Activated CD4-positive, alpha-beta T cell treated with anti-CD3 and anti-CD28 coated beads, Interleukin-2, amount 10 ng/mL, durations not matched to agents 24 days and 14 days (primary cell): Measurements from ENCODE around the gene SHISAL2A. TPM values are rescaled to one million over a fixed set of nuclear protein-coding genes. Genes with fewer than 3 reads are reported as not detected.

ENCODE experiments used
- DNase-seq: peaks from one replicate; pipeline ENCODE4 v3.0.0; 2022
- H3K27ac Mint-ChIP-seq: one replicate; pipeline ENCODE4 v1.8.0; 2022; ENCODE audit warnings: mild to moderate bottlenecking, mixed read lengths
- H3K27me3 Mint-ChIP-seq: one replicate; pipeline ENCODE4 v1.8.0; 2022; ENCODE audit warnings: mixed read lengths
- H3K36me3 Mint-ChIP-seq: one replicate; pipeline ENCODE4 v1.8.0; 2022; ENCODE audit warnings: low read depth, mild to moderate bottlenecking, mixed read lengths
- H3K4me1 Mint-ChIP-seq: one replicate; pipeline ENCODE4 v1.8.0; 2021; ENCODE audit warnings: mixed read lengths
- H3K4me3 Mint-ChIP-seq: one replicate; pipeline ENCODE4 v1.8.0; 2022; ENCODE audit warnings: mild to moderate bottlenecking, moderate library complexity, mixed read lengths
- H3K9me3 Mint-ChIP-seq: one replicate; pipeline ENCODE4 v1.8.0; 2021; ENCODE audit warnings: mixed read lengths
- intact Hi-C: fragments of 100-400 bp; cut with micrococcal nuclease; formaldehyde crosslinking; loops from one replicate; pipeline ENCODE4 v1.15.1; 2023
- total RNA-seq: library from RNA; stranded (reverse); gene quantifications from 2 replicates; pipeline ENCODE4 v1.2.3, GENCODE V29; 2022

The SHISAL2A gene
- total RNA-seq, 1 donor from 2014 or later, result 4.8 TPM

DNA sequence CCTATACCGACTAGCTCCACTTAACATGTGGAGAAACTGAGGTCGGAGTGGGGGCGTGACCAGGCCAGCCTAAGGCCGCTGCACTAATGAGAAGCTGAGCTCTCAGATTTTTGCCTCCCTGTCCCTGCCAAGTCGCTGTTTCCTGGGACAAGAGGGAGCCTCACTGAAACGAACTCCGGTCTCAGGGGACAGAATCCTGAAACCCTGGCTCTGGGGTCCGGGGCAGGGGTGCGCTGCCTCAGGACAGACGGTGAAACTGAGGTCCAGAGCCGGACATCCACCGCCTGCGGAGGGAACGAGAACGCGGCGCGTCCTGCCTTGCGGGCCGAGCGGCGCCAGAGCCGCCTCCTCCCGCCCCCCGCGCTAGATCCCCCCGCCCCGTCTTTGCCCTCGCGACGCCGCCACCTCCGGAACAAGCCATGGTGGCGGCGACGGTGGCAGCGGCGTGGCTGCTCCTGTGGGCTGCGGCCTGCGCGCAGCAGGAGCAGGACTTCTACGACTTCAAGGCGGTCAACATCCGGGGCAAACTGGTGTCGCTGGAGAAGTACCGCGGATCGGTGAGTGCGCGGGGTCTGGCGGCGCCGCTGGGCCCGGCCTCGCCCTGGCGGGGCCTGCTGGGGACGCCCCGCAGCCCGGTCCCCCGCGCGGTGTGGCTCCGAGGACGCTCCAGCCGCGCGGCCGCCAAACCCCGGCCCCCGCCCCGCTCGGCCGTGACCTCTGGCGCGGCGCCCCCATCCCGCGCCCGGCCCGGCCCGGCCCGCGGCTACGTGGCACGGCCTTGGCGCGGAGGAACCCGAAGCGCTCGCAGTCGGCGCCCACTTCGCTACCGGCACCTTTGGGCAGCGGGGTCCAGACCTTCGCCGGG, 30.7 kb upstream of the SHISAL2A start, which contains the start of gene GPX7:
GPX7 (plus strand) TSS at position 381 of the 865 bp plus-strand sequence; CDS start at position 420, 39 bp downstream.
- Mint-ChIP-seq H3K27ac (peak within 1 kb of the TSS; percentile 87), H3K9me3 (no peaks in the 10 kb centered on the region), H3K36me3 (peaks cover 26% of the 10 kb centered on the region), H3K4me3 (peak within 1 kb of the TSS; percentile 84), H3K27me3 (no peaks in the 10 kb centered on the region), H3K4me1 (peaks cover 37% of the 10 kb centered on the region)
- intact Hi-C loops, result loop anchor here (1.0 to 2.0 kb wide), 4 partner anchors 35 to 545 kb away; partner anchors contain the start of genes BTF3L4, CC2D1B and TUT4
- peak; percentile 91 for DNase-seq

DNA sequence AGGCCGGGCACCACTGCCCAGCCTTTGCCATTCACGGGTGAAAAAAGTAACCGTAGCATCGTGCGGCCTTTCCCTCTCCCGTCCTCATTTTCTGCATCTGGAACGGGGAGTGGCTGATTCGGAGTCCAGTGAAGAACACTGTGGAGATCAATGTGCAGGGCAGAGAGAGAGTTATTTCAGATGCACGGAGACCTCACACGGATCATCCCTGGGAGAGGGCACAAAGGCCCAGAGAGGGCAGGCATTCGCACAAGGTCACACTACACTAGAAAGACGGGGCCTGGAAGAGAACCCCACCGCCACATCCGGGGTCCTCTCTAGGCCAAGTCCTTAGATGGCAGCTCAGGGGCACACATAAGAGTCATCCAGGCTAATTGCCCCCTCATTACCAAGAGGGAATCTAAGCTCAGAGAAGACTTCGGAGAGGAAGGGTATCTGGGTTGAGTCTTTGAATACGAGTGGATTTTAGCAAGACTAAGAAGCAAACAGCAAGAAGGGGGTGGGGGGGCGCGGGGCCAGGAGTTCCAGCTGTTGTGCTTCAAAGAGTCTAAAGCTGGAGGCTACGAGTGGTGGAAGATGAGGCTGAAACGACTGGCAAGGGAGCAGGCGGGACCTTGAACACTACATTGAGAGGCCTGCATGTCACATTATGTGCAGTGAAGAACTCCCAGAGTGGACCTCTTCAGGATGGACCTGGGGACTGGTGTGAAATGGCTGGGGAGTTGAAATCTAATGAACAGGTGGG, 29.9 kb upstream of the SHISAL2A start:
- H3K27ac Mint-ChIP-seq, result peak overlapping the region; percentile 87

DNA sequence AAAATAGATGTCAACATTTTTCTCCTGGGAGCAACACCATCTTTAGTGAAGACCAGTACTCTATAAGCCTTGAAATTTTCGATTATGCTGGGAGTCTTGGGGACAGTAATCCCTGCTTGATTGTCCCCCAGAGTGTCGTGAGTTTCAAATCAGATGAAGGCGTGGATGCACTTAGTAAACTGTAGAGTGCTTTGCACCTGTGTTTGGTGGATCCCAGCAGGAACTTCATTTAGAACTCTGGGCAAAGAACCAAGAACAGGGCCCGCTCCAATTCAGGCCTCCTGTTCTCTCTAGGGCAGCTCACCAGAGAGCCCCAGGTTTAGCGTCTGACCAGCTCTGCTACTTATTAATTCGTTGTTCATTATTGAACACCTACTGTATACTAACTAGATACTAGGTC, 29.3 kb upstream of the SHISAL2A start:
- peaks cover 37% of the 10 kb centered on the region for H3K36me3 Mint-ChIP-seq
- intact Hi-C loops, result loop anchor here (2.0 kb wide), 2 partner anchors 33 to 547 kb away; partner anchors contain the start of gene BTF3L4
- no peaks in the 10 kb centered on the region for H3K27me3 Mint-ChIP-seq
- H3K4me1 Mint-ChIP-seq, result peaks cover 37% of the 10 kb centered on the region
- peak overlapping the region; percentile 84 for H3K4me3 Mint-ChIP-seq
- no peaks in the 10 kb centered on the region for H3K9me3 Mint-ChIP-seq
- no peak for DNase-seq
- H3K27ac Mint-ChIP-seq, result peak overlapping the region; percentile 87

More for the DNA sequence above, 29.9 kb upstream of the SHISAL2A start:
- intact Hi-C loops, result loop anchor here (1.0 to 2.0 kb wide), 4 partner anchors 34 to 546 kb away; partner anchors contain the start of genes BTF3L4, CC2D1B and TUT4
- Mint-ChIP-seq H3K9me3 (no peaks in the 10 kb centered on the region), H3K36me3 (peaks cover 33% of the 10 kb centered on the region), H3K4me1 (peaks cover 37% of the 10 kb centered on the region), H3K27me3 (no peaks in the 10 kb centered on the region), H3K4me3 (peak overlapping the region; percentile 84)
- peak; percentile 73 for DNase-seq

DNA sequence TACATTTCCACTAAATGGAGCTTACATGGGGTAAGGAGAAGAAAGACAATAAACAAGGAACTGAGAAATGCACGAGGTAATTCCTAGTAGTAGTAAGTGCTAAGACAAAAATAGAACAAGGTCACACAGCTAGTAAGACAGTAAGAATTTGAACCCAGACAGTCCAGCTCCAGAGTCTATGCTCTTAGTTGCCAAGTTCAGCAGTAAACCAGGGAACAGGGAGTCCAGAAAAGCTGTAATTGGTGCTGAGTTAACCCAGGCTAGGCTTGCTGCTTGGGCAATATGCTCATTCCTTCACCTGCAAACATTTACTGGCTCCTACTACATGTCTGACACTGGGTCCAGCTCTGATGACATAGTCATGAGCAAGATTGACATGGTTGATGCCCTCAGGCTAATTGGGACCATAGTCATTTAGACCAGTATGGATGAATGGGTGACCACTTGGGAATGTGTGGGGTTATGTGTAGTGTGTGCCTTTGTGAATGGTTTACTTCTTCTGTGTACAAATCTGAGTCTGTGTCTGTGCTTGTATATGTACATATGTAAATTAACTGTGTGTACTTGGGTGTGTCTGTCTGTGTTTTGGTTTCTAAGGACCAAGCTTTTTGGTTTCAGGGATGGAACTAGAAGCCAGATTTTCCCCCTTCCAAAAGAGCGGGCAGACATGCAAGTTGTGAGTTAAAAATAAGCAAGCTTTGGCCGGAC, 28.8 kb upstream of the SHISAL2A start:
- Mint-ChIP-seq H3K27ac (peak overlapping the region; percentile 87), H3K36me3 (peaks cover 38% of the 10 kb centered on the region), H3K27me3 (no peaks in the 10 kb centered on the region), H3K4me1 (peaks cover 37% of the 10 kb centered on the region), H3K9me3 (no peaks in the 10 kb centered on the region), H3K4me3 (peak overlapping the region; percentile 84)
- DNase-seq, result no peak
- intact Hi-C loops, result no loop called here

DNA sequence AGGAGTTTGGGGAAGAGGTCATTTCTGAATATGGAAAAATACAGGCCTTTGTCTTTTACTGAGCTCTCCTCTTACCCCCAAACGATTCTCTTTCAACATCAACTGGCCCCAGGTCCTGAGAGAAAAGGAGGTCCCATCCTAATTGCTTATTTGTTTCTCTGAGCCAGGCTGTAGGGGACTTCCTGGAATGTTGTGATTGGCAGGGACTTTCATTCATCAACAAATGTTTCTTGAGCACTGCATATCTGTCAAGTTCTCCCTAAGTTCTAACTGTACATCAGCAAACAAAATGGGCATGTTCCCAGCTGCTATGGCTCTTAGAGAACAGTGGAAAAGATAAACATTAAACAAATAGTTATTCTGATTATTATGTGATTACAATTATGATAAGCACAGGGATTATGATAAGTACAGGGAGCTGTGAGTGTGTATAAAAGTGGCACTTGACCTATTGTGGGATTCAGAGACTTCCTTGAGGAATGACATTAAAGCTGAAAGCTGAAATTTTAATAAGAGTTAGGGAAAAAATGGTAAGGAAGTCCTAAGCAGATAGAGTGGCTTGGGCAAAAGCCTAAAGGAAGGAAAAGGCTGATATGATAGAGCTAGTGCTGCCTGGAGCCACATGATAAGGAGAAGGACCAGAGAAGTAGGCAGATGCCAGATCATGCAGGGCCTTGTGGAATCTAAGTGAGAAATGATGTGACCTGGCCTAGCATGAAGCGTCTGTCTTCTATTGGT, 19.2 kb upstream of the SHISAL2A start:
- Mint-ChIP-seq H3K36me3 (peaks cover 13% of the 10 kb centered on the region), H3K27me3 (no peaks in the 10 kb centered on the region), H3K4me3 (no peak overlapping the region), H3K27ac (no peak overlapping the region), H3K9me3 (no peaks in the 10 kb centered on the region), H3K4me1 (peaks cover 11% of the 10 kb centered on the region)
- no peak for DNase-seq
- intact Hi-C loops, result no loop called here

DNA sequence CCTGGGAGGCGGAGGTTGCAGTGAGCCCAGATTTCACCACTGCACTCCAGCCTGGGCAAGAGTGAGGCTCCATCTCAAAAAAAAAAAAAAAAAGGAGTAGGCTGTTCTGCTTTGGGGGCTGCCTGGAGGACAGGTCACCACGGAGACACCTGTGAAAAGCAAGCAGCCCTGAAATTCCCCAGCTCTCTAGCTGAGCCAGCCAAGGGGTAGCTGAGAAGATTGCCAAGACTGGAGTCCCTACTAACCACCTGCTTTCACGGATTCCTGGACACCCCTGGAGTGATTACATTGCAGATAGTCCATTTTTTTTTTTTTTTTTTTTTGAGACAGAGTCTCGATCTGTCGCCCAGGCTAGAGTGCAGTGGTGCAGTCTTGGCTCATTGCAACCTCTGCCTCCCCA, 18.3 kb upstream of the SHISAL2A start:
- Mint-ChIP-seq H3K4me1 (peaks cover 11% of the 10 kb centered on the region), H3K27ac (no peak overlapping the region), H3K4me3 (no peak overlapping the region), H3K9me3 (no peaks in the 10 kb centered on the region), H3K27me3 (no peaks in the 10 kb centered on the region), H3K36me3 (peaks cover 15% of the 10 kb centered on the region)
- intact Hi-C loops, result no loop called here
- no peak for DNase-seq

DNA sequence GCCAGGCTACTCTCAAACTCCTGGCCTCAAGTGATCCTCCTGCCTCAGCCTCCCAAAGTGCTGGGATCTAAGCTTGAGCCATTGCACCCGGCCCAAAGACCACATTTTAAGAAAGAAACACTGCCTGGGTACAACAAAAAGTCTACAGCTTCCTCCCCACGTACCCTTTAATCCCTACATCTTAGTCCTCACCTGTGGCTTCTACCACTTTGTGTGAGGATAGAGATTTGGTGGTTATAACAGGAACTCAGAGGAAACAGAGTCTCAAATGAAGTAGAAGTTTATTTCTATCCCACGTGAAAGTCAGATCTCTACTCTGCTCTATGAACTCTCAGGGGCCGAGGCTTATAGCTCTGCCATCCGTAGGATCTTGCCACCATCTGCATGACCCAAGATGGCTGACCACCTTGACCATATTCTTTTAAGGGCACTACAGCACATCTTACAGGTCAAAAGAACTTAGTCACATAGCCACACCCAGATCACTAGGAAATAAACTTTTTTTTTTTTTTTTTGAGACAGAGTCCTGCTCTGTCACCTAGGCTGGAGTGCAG, 17.4 kb upstream of the SHISAL2A start:
- DNase-seq, result no peak
- peaks cover 20% of the 10 kb centered on the region for H3K36me3 Mint-ChIP-seq
- H3K9me3 Mint-ChIP-seq, result peaks cover 3% of the 10 kb centered on the region

DNA sequence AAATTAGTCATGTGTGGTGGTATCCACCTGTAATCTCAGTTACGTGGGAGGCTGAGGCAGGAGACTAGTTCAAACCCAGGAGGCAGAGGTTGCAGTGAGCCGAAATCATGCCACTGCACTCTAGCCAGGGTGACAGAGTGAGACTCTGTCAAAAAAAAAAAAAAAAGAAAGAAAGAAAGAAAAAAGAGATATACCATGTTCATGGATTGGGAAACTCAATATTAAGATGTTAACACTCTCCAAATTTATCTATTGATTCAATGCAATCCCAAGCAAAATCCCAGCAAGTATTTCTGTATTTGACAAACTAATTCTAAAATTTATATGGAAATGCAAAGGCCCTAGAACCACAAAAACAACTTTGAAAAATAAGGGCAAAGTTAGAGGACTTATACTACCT, 11.0 kb upstream of the SHISAL2A start:
- H3K9me3 Mint-ChIP-seq, result peaks cover 5% of the 10 kb centered on the region
- DNase-seq, result no peak

More for the DNA sequence above, 17.4 kb upstream of the SHISAL2A start:
- peak overlapping the region; percentile 8 for H3K27ac Mint-ChIP-seq
- H3K27me3 Mint-ChIP-seq, result no peaks in the 10 kb centered on the region
- H3K4me3 Mint-ChIP-seq, result no peak overlapping the region
- peaks cover 11% of the 10 kb centered on the region for H3K4me1 Mint-ChIP-seq
- intact Hi-C loops, result no loop called here

DNA sequence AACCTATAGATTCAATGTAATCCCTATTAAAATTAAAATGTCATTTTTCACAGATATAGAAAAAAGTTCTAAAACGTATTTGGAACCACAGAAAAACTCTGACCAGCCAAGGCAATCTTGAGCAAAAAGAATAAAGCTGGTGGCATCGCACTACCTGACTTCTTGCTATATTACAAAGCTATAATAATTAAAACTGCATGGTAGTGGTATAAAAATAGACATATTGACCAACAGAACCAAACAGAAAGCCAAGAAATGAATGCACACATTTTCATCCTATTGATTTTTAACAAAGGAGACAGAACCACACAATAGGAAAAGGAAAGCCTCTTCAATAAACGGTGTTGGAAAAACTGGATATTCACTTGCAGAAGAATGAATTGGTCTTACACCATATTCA, 9.2 kb upstream of the SHISAL2A start:
- Mint-ChIP-seq H3K4me3 (no peak overlapping the region), H3K27me3 (peaks cover 2% of the 10 kb centered on the region), H3K36me3 (peaks cover 16% of the 10 kb centered on the region), H3K27ac (no peak overlapping the region), H3K9me3 (peaks cover 5% of the 10 kb centered on the region), H3K4me1 (no peaks in the 10 kb centered on the region)
- DNase-seq, result no peak
- intact Hi-C loops, result no loop called here

More for the DNA sequence above, 11.0 kb upstream of the SHISAL2A start:
- no peaks in the 10 kb centered on the region for H3K27me3 Mint-ChIP-seq
- intact Hi-C loops, result no loop called here
- peaks cover 22% of the 10 kb centered on the region for H3K36me3 Mint-ChIP-seq
- H3K4me1 Mint-ChIP-seq, result no peaks in the 10 kb centered on the region
- no peak overlapping the region for H3K4me3 Mint-ChIP-seq
- no peak overlapping the region for H3K27ac Mint-ChIP-seq

DNA sequence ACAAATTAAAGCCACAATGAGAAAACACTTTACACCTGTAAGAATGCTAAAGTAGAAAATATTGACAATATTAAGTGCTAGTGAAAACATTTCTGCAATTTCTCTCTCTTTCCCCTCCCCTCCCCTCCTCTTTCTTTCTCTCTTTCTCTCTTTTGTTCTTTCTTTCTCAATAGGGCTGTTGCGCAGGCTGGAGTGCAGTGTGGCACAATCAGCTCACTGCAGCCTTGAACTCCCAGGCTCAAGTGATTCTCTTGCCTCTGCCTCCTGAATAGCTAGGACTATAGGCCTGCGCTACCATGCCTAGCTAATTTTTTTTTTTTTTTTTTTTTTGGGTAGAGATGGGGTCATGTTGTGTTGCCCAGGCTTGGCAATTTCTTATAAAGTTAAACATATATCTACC, 5.9 kb upstream of the SHISAL2A start:
- Mint-ChIP-seq H3K27ac (no peak overlapping the region), H3K4me3 (no peak overlapping the region), H3K27me3 (peaks cover 2% of the 10 kb centered on the region), H3K9me3 (no peaks in the 10 kb centered on the region), H3K4me1 (peaks cover 9% of the 10 kb centered on the region), H3K36me3 (peaks cover 2% of the 10 kb centered on the region)
- no peak for DNase-seq
- intact Hi-C loops, result no loop called here

DNA sequence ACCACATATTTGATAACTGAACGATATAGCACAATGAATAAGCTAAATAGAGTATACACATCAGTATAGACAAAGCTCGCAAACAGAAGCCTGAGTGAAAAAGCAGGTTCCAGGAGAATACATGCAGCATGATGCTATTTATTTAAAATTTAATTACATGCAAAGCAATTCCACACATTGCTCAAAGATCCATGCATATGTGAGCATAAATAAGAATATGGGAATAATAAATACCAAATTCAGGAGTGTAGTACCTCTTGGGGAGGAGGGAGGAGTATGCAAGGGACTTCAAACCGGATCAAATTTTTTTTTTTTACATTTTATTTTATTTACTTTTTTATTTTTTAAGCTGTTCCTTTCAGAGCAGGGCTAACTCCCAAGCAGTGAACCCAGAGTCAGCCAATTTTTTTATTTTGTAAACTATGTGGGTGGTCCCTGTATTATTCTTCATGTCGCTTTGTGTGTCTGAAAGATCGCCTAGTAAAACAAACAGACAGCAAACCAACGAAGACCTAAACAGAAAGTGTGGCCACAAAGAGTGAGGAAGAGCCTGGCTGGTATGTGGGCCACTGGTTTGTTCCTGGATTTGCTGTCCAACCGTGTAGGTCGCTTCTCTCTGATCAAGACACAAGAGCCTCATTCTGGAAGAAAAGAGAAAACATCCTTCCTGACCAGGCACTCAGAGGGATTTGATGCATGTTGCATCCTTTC, 4.2 kb upstream of the SHISAL2A start:
- Mint-ChIP-seq H3K36me3 (peaks cover 3% of the 10 kb centered on the region), H3K4me3 (no peak overlapping the region), H3K4me1 (peaks cover 15% of the 10 kb centered on the region), H3K27ac (no peak overlapping the region), H3K27me3 (peaks cover 4% of the 10 kb centered on the region), H3K9me3 (peaks cover under 1% of the 10 kb centered on the region)
- intact Hi-C loops, result no loop called here
- DNase-seq, result no peak

DNA sequence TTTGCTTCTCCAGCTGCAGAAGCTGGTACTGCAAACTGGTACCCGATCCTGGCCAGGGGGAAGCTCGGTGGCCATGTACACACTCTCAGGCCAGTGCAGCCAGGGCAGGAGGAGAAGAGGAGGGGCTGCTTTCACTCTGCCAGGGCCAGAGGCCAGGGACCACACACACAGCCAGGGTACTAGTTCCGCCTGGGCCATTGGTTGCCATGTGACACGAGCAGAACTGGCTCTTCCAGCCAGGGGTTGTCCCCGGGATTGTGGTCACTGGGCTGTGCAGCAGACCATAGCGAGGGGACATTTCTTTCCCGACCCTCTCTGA, 3.7 kb upstream of the SHISAL2A start:
- peaks cover 8% of the 10 kb centered on the region for H3K36me3 Mint-ChIP-seq
- peaks cover 9% of the 10 kb centered on the region for H3K27me3 Mint-ChIP-seq
- H3K9me3 Mint-ChIP-seq, result peaks cover 4% of the 10 kb centered on the region
- no peak for DNase-seq
- H3K4me1 Mint-ChIP-seq, result peaks cover 20% of the 10 kb centered on the region
- intact Hi-C loops, result no loop called here
- no peak overlapping the region for H3K27ac Mint-ChIP-seq
- H3K4me3 Mint-ChIP-seq, result no peak overlapping the region
